Measurements from ENCODE around the gene ATOH8. TPM values are rescaled to one million over a fixed set of nuclear protein-coding genes. Genes with fewer than 3 reads are reported as not detected.

ATOH8 gene
- total RNA-seq, 1 donor from 2014 or later, result 13.8 TPM

- TF ChIP-seq, protein P1, sequence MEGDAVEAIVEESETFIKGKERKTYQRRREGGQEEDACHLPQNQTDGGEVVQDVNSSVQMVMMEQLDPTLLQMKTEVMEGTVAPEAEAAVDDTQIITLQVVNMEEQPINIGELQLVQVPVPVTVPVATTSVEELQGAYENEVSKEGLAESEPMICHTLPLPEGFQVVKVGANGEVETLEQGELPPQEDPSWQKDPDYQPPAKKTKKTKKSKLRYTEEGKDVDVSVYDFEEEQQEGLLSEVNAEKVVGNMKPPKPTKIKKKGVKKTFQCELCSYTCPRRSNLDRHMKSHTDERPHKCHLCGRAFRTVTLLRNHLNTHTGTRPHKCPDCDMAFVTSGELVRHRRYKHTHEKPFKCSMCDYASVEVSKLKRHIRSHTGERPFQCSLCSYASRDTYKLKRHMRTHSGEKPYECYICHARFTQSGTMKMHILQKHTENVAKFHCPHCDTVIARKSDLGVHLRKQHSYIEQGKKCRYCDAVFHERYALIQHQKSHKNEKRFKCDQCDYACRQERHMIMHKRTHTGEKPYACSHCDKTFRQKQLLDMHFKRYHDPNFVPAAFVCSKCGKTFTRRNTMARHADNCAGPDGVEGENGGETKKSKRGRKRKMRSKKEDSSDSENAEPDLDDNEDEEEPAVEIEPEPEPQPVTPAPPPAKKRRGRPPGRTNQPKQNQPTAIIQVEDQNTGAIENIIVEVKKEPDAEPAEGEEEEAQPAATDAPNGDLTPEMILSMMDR (IDR thresholded peaks at IDR 0.05; ENCODE audit: unreplicated experiment), result no peak
- Mint-ChIP-seq H3K27ac (no peak overlapping the region), H3K4me3 (no peak overlapping the region), H3K27me3 (ENCODE audit: low read depth) (peaks cover 12% of the 10 kb centered on the region), H3K36me3 (no peaks in the 10 kb centered on the region), H3K4me1 (peaks cover 10% of the 10 kb centered on the region), H3K9me3 (no peaks in the 10 kb centered on the region)
- DNase-seq (ENCODE audit: low spot score in 2 of 2, unreplicated experiment in 2 of 2), result no peak
These were observed 47.0 kb upstream of the ATOH8 start for GRCh38 chr2:85706599-85707296.

GRCh38 chr2:85707304-85707703 is 46.5 kb upstream of the ATOH8 start:
- Mint-ChIP-seq H3K4me3 (no peak overlapping the region), H3K4me1 (peaks cover 10% of the 10 kb centered on the region), H3K9me3 (no peaks in the 10 kb centered on the region), H3K27ac (no peak overlapping the region), H3K36me3 (no peaks in the 10 kb centered on the region), H3K27me3 (ENCODE audit: low read depth) (peaks cover 12% of the 10 kb centered on the region)
- DNase-seq (ENCODE audit: low spot score in 2 of 2, unreplicated experiment in 2 of 2), result peak in 1 of 2 experiments; percentile 55
- TF ChIP-seq, protein P1 (IDR thresholded peaks at IDR 0.05; ENCODE audit: unreplicated experiment), result peak; percentile 84

DNA sequence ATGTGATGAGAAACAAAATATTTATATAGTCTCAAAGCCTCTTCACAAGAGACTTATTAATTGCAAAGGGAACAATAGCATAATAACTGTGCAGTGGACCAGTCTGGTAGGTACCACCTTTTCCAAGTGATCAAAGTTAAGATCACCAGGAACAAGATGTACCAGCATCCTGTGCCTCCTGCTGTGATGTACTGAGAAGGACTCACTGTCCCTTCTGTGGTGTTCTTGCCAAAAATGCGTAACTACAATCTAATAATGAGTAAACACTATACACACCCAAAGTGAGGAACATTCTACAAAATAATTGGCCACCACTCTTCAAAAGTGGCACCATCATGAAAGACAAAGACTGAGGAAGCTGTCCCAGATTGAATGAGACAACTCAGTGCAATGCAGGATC is 45.1 kb upstream of the ATOH8 start:
- Mint-ChIP-seq H3K4me3 (no peak overlapping the region), H3K9me3 (no peaks in the 10 kb centered on the region), H3K27me3 (ENCODE audit: low read depth) (peaks cover 12% of the 10 kb centered on the region), H3K36me3 (no peaks in the 10 kb centered on the region), H3K27ac (no peak overlapping the region), H3K4me1 (peaks cover 13% of the 10 kb centered on the region)
- TF ChIP-seq, protein P1 (IDR thresholded peaks at IDR 0.05; ENCODE audit: unreplicated experiment), result no peak
- DNase-seq (ENCODE audit: low spot score in 2 of 2, unreplicated experiment in 2 of 2), result no peak

DNA sequence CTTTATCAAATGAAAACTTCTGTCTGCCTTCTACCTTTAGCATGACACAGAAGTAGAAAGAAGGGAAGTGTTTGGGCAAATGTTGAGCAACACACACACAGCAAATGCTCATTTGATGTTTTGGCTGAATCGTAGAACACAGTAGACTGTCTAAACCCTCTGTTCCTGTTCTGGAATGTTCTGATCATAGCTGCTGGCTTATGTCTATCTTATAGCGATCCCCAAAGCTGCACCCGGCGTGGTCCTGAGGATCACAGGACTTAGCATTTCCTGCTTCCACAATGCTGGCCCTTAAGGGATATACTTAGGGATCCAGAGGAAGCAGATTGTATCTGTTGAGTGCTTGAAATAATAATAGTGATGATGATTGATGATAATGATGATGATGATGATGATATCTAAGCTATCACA is 44.4 kb upstream of the ATOH8 start:
- H3K27ac Mint-ChIP-seq, result no peak overlapping the region
- TF ChIP-seq, protein P1 (IDR thresholded peaks at IDR 0.05; ENCODE audit: unreplicated experiment), result no peak
- no peak for DNase-seq (ENCODE audit: low spot score in 2 of 2, unreplicated experiment in 2 of 2)

DNA sequence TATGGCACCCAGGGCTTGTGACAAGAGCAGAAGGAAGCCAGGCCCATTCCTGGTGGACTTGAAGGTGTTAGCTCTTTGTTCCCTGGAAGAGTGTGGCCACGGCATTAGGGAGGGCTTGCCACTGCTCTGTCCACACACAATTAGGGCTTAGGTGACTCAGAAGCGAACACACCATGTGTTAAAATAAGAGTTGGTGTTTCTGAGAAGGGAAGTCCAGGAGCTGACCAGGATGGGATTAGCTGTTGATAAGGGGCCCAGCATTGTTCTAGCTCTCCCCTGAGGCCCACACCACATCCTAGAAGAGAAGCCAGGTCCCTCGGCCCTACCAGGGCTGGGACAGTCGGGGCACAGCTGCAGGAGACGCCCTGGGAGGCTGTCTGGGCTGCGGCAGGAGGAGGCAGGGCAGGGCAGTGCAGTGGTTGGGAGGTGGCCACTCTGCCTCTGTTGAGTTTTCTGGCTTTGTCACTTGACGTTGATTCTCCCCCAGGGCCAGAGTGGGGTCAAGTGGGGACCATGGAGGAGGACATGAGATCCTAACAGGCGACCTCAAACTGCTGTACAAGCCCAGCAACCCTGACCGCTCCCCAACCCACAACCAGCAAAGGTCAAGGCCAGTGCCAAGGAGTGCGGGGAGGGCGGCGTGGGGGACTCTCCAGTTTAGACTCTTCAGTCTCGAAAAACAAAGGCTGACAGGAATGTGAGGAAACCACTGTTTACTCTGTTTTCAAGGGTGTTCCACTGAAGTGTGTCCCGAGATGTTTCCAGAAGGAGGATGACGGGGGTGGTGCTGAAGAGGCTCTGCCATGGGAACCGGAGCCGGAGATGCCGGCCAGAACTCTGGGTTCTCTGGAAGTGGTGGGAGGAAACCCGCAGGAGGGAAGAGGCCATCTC is 42.9 kb upstream of the ATOH8 start:
- no peaks in the 10 kb centered on the region for H3K36me3 Mint-ChIP-seq
- TF ChIP-seq, protein P1 (IDR thresholded peaks at IDR 0.05; ENCODE audit: unreplicated experiment), result no peak
- DNase-seq (ENCODE audit: low spot score in 2 of 2, unreplicated experiment in 2 of 2), result peak in 1 of 2 experiments; percentile 26
- H3K27ac Mint-ChIP-seq, result no peak overlapping the region
- H3K9me3 Mint-ChIP-seq, result no peaks in the 10 kb centered on the region
- peaks cover 12% of the 10 kb centered on the region for H3K27me3 Mint-ChIP-seq (ENCODE audit: low read depth)
- peaks cover 13% of the 10 kb centered on the region for H3K4me1 Mint-ChIP-seq
- no peak overlapping the region for H3K4me3 Mint-ChIP-seq

More for the DNA sequence above, 44.4 kb upstream of the ATOH8 start:
- H3K27me3 Mint-ChIP-seq (ENCODE audit: low read depth), result peaks cover 12% of the 10 kb centered on the region
- H3K9me3 Mint-ChIP-seq, result no peaks in the 10 kb centered on the region
- H3K4me3 Mint-ChIP-seq, result no peak overlapping the region
- H3K4me1 Mint-ChIP-seq, result peaks cover 13% of the 10 kb centered on the region
- H3K36me3 Mint-ChIP-seq, result no peaks in the 10 kb centered on the region

Measured in mesothelial cell of epicardium (in vitro differentiated cells).